NCI-H524 (cell line): ENCODE measurements around the gene DAGLA.

ENCODE experiments used
- DNase-seq, 2 experiments: peaks; one replicate each; lab custom pipeline; 2025; lab: John Stamatoyannopoulos, UW

The DAGLA gene

GRCh38 chr11:61690706-61691379 lies 10.7 kb downstream of the DAGLA start:
- no peak for DNase-seq

GRCh38 chr11:61691380-61692156 lies 11.4 kb downstream of the DAGLA start:
- no peak for DNase-seq

GRCh38 chr11:61693922-61694601 lies 13.9 kb downstream of the DAGLA start:
- DNase-seq, result no peak

GRCh38 chr11:61694602-61694939 lies 14.4 kb downstream of the DAGLA start:
- no peak for DNase-seq

GRCh38 chr11:61694946-61695706 lies 14.9 kb downstream of the DAGLA start:
- no peak for DNase-seq

- no peak for DNase-seq
These were observed 15.7 kb downstream of the DAGLA start for GRCh38 chr11:61695917-61696316.

GRCh38 chr11:61696602-61697001 lies 16.4 kb downstream of the DAGLA start:
- DNase-seq, result no peak

GRCh38 chr11:61697078-61697502 lies 16.9 kb downstream of the DAGLA start:
- no peak for DNase-seq

- no peak for DNase-seq
These were observed 17.6 kb downstream of the DAGLA start for GRCh38 chr11:61697764-61698163.

GRCh38 chr11:61698173-61698948 lies 18.2 kb downstream of the DAGLA start:
- peak; percentile 11 to 32 for DNase-seq

GRCh38 chr11:61699737-61700160 lies 19.6 kb downstream of the DAGLA start:
- DNase-seq, result no peak

GRCh38 chr11:61700212-61700611 lies 20.0 kb downstream of the DAGLA start:
- no peak for DNase-seq

GRCh38 chr11:61700720-61701119 lies 20.5 kb downstream of the DAGLA start:
- DNase-seq, result no peak

- DNase-seq, result peak; percentile 30 to 71
These were observed 21.2 kb downstream of the DAGLA start for GRCh38 chr11:61701242-61701886.

GRCh38 chr11:61702701-61703312 lies 22.6 kb downstream of the DAGLA start:
- DNase-seq, result no peak

GRCh38 chr11:61704838-61705237 lies 24.6 kb downstream of the DAGLA start:
- DNase-seq, result no peak

GRCh38 chr11:61706452-61707400 lies 26.5 kb downstream of the DAGLA start:
- no peak for DNase-seq

GRCh38 chr11:61707574-61707973 lies 27.4 kb downstream of the DAGLA start:
- peak in 1 of 2 experiments; percentile 42 for DNase-seq

- DNase-seq, result no peak
These were observed 28.9 kb downstream of the DAGLA start for GRCh38 chr11:61709110-61709509.
